ENCODE results near the gene ADAM17. TPM values are rescaled to one million over a fixed set of nuclear protein-coding genes. Genes with fewer than 3 reads are reported as not detected.
A peak's percentile ranks its signal among the peaks of the same experiment; 100 is the strongest.

Gene ADAM17
- total RNA-seq, 2 experiments from 2014 or later, result 20.7 to 25.0 TPM

- POLR2A ChIA-PET, result no interaction called here
- CTCF ChIA-PET, result no interaction called here
- H3K4me3 Mint-ChIP-seq, result no peak overlapping the region
- H3K4me1 Mint-ChIP-seq (ENCODE audit: low read depth), result peaks cover 2% of the 10 kb centered on the region
- H3K27me3 Mint-ChIP-seq (ENCODE audit: low read depth), result no peaks in the 10 kb centered on the region
- ATAC-seq, result no peak
- H3K27ac Mint-ChIP-seq, result no peak overlapping the region
- H3K9me3 Mint-ChIP-seq (ENCODE audit: insufficient read depth), result no peaks in the 10 kb centered on the region
- peaks cover 78% of the 10 kb centered on the region for H3K36me3 Mint-ChIP-seq (ENCODE audit: low read depth)
- no peak for DNase-seq
These were observed 71.1 kb downstream of the ADAM17 start for GRCh38 chr2:9484533-9484932.

- ChIA-PET POLR2A (interaction anchor here (0.6 kb wide), 1 partner anchor 108 kb away, joined by 3 read pairs; no protein-coding TSS in a partner anchor), CTCF (no interaction called here)
- H3K4me3 Mint-ChIP-seq, result no peak overlapping the region
- H3K9me3 Mint-ChIP-seq (ENCODE audit: insufficient read depth), result no peaks in the 10 kb centered on the region
- no peaks in the 10 kb centered on the region for H3K27me3 Mint-ChIP-seq (ENCODE audit: low read depth)
- ATAC-seq (no peak), DNase-seq (no peak)
- H3K4me1 Mint-ChIP-seq (ENCODE audit: low read depth), result peaks cover 9% of the 10 kb centered on the region
- H3K36me3 Mint-ChIP-seq (ENCODE audit: low read depth), result peaks cover 78% of the 10 kb centered on the region
- no peak overlapping the region for H3K27ac Mint-ChIP-seq
These were observed 72.5 kb downstream of the ADAM17 start for GRCh38 chr2:9483107-9483506.

DNA sequence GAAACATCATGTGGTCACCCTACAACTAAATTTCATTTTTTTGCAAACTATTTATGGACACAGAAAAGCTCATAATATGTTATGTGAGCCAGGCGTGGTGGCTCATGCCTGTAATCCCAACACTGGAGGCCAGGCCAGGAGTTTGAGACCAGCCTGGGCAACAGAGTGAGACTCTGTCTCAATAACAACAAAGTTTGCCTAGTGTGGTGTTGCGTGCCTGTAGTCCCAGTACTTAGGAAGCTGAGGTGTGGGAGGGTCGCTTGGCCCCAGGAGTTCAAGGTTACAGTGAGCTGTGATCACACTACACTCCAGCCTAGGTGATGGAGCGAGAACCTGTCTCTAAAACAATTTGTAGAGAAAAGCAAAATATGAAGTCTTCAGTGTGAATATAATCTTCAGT, 75.5 kb downstream of the ADAM17 start:
- H3K9me3 Mint-ChIP-seq (ENCODE audit: insufficient read depth), result no peaks in the 10 kb centered on the region
- ATAC-seq (no peak), DNase-seq (no peak)
- CTCF ChIA-PET, result no interaction called here
- no peak overlapping the region for H3K27ac Mint-ChIP-seq
- H3K4me1 Mint-ChIP-seq (ENCODE audit: low read depth), result peaks cover 32% of the 10 kb centered on the region
- no peak overlapping the region for H3K4me3 Mint-ChIP-seq
- POLR2A ChIA-PET, result no interaction called here
- no peaks in the 10 kb centered on the region for H3K27me3 Mint-ChIP-seq (ENCODE audit: low read depth)
- H3K36me3 Mint-ChIP-seq (ENCODE audit: low read depth), result peaks cover 74% of the 10 kb centered on the region

- Mint-ChIP-seq H3K36me3 (ENCODE audit: low read depth) (peaks cover 61% of the 10 kb centered on the region), H3K27me3 (ENCODE audit: low read depth) (no peaks in the 10 kb centered on the region), H3K27ac (no peak overlapping the region), H3K4me3 (no peak overlapping the region), H3K9me3 (ENCODE audit: insufficient read depth) (no peaks in the 10 kb centered on the region), H3K4me1 (ENCODE audit: low read depth) (peaks cover 36% of the 10 kb centered on the region)
- no peak for DNase-seq
- POLR2A ChIA-PET, result interaction anchor here (1.0 kb wide), 1 partner anchor 12 kb away, joined by 3 read pairs; no protein-coding TSS in a partner anchor
- CTCF ChIA-PET, result no interaction called here
- no peak for ATAC-seq
These were observed 77.1 kb downstream of the ADAM17 start for GRCh38 chr2:9478526-9478925.

DNA sequence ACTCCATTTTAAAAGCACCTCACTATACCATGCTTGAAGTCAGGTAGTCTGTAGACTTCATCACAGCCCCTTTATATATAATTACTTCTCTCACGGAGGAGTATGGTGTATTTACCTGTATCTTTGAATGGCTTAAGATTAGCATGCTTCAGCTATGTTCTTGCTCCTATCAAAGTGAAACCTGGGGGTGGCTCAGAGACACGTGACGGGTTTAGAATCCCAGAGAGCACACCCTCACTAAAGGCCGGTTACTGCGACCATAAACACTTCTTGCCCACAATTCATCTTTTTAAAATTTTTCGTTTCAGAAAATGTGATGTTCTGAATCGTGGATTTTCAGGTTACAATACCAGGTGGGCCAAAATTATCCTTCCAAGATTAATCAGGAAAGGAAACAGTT, 77.7 kb downstream of the ADAM17 start:
- Mint-ChIP-seq H3K27me3 (ENCODE audit: low read depth) (no peaks in the 10 kb centered on the region), H3K27ac (no peak overlapping the region), H3K4me3 (no peak overlapping the region), H3K4me1 (ENCODE audit: low read depth) (peaks cover 42% of the 10 kb centered on the region), H3K9me3 (ENCODE audit: insufficient read depth) (no peaks in the 10 kb centered on the region), H3K36me3 (ENCODE audit: low read depth) (peaks cover 63% of the 10 kb centered on the region)
- ATAC-seq (no peak), DNase-seq (no peak)
- ChIA-PET CTCF (no interaction called here), POLR2A (interaction anchor here (1.0 kb wide), 1 partner anchor 12 kb away, joined by 3 read pairs; no protein-coding TSS in a partner anchor)

DNA sequence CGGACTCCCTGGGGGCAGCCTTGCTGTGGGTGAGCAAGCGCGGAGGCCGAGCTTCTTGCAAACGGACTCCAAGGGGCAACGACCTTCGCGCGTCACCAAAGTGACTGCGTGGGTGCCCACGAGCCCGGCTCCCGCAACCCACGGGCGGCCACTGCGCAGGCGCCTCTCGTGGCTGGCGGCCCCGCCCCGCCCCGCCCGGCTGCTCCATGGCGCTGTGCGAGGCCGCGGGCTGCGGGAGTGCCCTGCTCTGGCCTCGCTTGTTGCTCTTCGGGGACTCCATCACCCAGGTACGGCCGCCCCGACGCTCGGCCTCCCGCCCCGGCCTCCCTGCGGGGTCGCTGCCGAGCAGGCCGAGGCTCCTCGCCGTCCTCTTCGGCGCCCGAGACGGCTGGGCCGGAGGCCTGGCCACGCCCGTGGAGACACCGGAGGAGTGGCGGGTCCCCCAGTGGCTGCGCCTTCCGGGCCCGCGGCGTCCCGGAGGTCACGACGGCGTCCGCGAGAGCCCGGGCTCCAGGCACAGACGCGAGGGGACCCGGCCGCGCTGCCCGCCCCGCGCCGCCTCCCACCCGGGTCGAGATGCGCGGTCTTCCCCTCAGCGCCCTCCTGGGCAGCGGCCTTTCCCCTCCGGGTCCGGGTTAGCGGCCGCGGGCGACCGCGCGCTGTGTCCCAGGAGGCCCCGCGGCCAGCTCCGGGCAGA, 81.1 kb downstream of the ADAM17 start, which contains the start of gene IAH1:
TSS of gene IAH1 (plus strand) at position 191 of the 697 bp plus-strand sequence. CDS start at position 207, 16 bp downstream.
- Mint-ChIP-seq H3K27ac (peak within 1 kb of the TSS; percentile 86), H3K9me3 (ENCODE audit: insufficient read depth) (no peaks in the 10 kb centered on the region), H3K4me3 (peak within 1 kb of the TSS; percentile 79), H3K4me1 (ENCODE audit: low read depth) (peaks cover 41% of the 10 kb centered on the region), H3K27me3 (ENCODE audit: low read depth) (no peaks in the 10 kb centered on the region), H3K36me3 (ENCODE audit: low read depth) (peaks cover 55% of the 10 kb centered on the region)
- ATAC-seq (peak; percentile 90), DNase-seq (peak; percentile 75)
- ChIA-PET POLR2A (interaction anchor here (0.6 to 3.5 kb wide), 10 partner anchors 9 to 424 kb away, joined by 3 to 20 read pairs (median 3); partner anchors contain the start of genes ADAM17, CPSF3, ITGB1BP1 and YWHAQ), CTCF (interaction anchor here (0.6 to 2.0 kb wide), 7 partner anchors 9 to 156 kb away, joined by 3 to 12 read pairs (median 3); partner anchors contain the start of genes ADAM17 and YWHAQ)

DNA sequence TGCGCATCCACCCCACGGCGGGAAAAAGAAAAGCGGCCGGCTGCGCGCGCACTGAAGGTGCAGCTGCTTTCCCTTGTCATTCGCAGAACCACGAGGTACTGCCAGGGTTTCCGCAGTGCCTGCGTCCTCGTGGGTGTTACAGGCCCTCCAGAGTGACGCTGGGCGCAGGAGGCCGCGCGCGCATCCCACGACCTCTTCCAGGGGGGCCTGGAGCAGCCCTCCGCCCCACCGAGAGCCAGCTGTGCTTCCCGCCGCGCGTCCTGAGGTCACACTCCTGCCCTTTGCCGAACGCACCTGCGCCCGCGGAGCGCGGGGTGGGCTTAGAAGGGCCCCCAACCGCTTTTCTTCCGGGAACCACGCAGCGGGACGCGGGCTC, 81.7 kb downstream of the ADAM17 start:
- DNase-seq, result peak; percentile 74
- Mint-ChIP-seq H3K4me3 (peak overlapping the region; percentile 79), H3K4me1 (ENCODE audit: low read depth) (peaks cover 41% of the 10 kb centered on the region), H3K9me3 (ENCODE audit: insufficient read depth) (no peaks in the 10 kb centered on the region), H3K27ac (peak overlapping the region; percentile 86), H3K27me3 (ENCODE audit: low read depth) (no peaks in the 10 kb centered on the region), H3K36me3 (ENCODE audit: low read depth) (peaks cover 52% of the 10 kb centered on the region)
- ChIA-PET CTCF (interaction anchor here (1.1 to 2.0 kb wide), 6 partner anchors 9 to 331 kb away, joined by 3 to 12 read pairs (median 4); partner anchors contain the start of gene ADAM17), POLR2A (interaction anchor here (0.6 to 3.5 kb wide), 6 partner anchors 9 to 156 kb away, joined by 3 to 20 read pairs (median 8); partner anchors contain the start of genes ADAM17, CPSF3, ITGB1BP1 and YWHAQ)
- peak; percentile 62 for ATAC-seq

- Mint-ChIP-seq H3K27ac (peak overlapping the region; percentile 86), H3K36me3 (ENCODE audit: low read depth) (peaks cover 47% of the 10 kb centered on the region), H3K9me3 (ENCODE audit: insufficient read depth) (no peaks in the 10 kb centered on the region), H3K4me1 (ENCODE audit: low read depth) (peaks cover 37% of the 10 kb centered on the region), H3K4me3 (peak overlapping the region; percentile 79), H3K27me3 (ENCODE audit: low read depth) (no peaks in the 10 kb centered on the region)
- DNase-seq (peak; percentile 32), ATAC-seq (no peak)
- POLR2A ChIA-PET, result interaction anchor here (0.6 to 3.5 kb wide), 7 partner anchors 8 to 370 kb away, joined by 3 to 20 read pairs (median 5); partner anchors contain the start of genes ADAM17, CPSF3, ITGB1BP1 and TAF1B
- CTCF ChIA-PET, result interaction anchor here (0.8 to 2.0 kb wide), 6 partner anchors 18 to 330 kb away, joined by 3 to 12 read pairs (median 4); partner anchors contain the start of gene ADAM17
These were observed 82.2 kb downstream of the ADAM17 start for GRCh38 chr2:9473308-9473984.

GRCh38 chr2:9472511-9472910, 83.1 kb downstream of the ADAM17 start:
- DNase-seq (no peak), ATAC-seq (no peak)
- ChIA-PET POLR2A (interaction anchor here (3.1 to 3.5 kb wide), 3 partner anchors 49 to 158 kb away, joined by 13 to 20 read pairs (median 20); partner anchors contain the start of genes ADAM17, CPSF3, ITGB1BP1 and YWHAQ), CTCF (interaction anchor here (0.8 to 1.6 kb wide), 2 partner anchors 17 to 329 kb away, joined by 3 to 4 read pairs; no protein-coding TSS in a partner anchor)
- Mint-ChIP-seq H3K4me1 (ENCODE audit: low read depth) (peaks cover 29% of the 10 kb centered on the region), H3K36me3 (ENCODE audit: low read depth) (peaks cover 44% of the 10 kb centered on the region), H3K27ac (no peak overlapping the region), H3K27me3 (ENCODE audit: low read depth) (no peaks in the 10 kb centered on the region), H3K4me3 (peak overlapping the region; percentile 79), H3K9me3 (ENCODE audit: insufficient read depth) (no peaks in the 10 kb centered on the region)

- H3K9me3 Mint-ChIP-seq (ENCODE audit: insufficient read depth), result no peaks in the 10 kb centered on the region
- DNase-seq (no peak), ATAC-seq (no peak)
- H3K4me1 Mint-ChIP-seq (ENCODE audit: low read depth), result peaks cover 19% of the 10 kb centered on the region
- ChIA-PET POLR2A (no interaction called here), CTCF (interaction anchor here (0.6 to 1.0 kb wide), 3 partner anchors 47 to 513 kb away, joined by 3 to 4 read pairs (median 3); no protein-coding TSS in a partner anchor)
- no peak overlapping the region for H3K4me3 Mint-ChIP-seq
- H3K36me3 Mint-ChIP-seq (ENCODE audit: low read depth), result peaks cover 39% of the 10 kb centered on the region
- no peak overlapping the region for H3K27ac Mint-ChIP-seq
- no peaks in the 10 kb centered on the region for H3K27me3 Mint-ChIP-seq (ENCODE audit: low read depth)
These were observed 84.4 kb downstream of the ADAM17 start for GRCh38 chr2:9471206-9471605.

- no peaks in the 10 kb centered on the region for H3K9me3 Mint-ChIP-seq (ENCODE audit: insufficient read depth)
- no peak overlapping the region for H3K4me3 Mint-ChIP-seq
- H3K27ac Mint-ChIP-seq, result no peak overlapping the region
- ATAC-seq (no peak), DNase-seq (no peak)
- ChIA-PET CTCF (no interaction called here), POLR2A (interaction anchor here (1.2 kb wide), 1 partner anchor 13 kb away, joined by 3 read pairs; no protein-coding TSS in a partner anchor)
- no peaks in the 10 kb centered on the region for H3K27me3 Mint-ChIP-seq (ENCODE audit: low read depth)
- peaks cover 8% of the 10 kb centered on the region for H3K4me1 Mint-ChIP-seq (ENCODE audit: low read depth)
- H3K36me3 Mint-ChIP-seq (ENCODE audit: low read depth), result peaks cover 33% of the 10 kb centered on the region
These were observed 87.9 kb downstream of the ADAM17 start for GRCh38 chr2:9467687-9468086.
